EH (cell line): Measurements from ENCODE around the gene TVP23C.
"Not testable (repeated sequence)": the region's sequence is repeated elsewhere in the genome, so short reads cannot be mapped to it uniquely, and the experiment has no call there.

Source experiments
- DNase-seq: peaks from one replicate; pipeline ENCODE4 v3.0.0-alpha.2; 2015; ENCODE audit warnings: low read depth

The TVP23C gene

GRCh38 chr17:15526292-15527218 lies 36.7 kb downstream of the TVP23C start:
- DNase-seq, result peak; percentile 74

- DNase-seq, result peak; percentile 43
These were observed 38.0 kb downstream of the TVP23C start for GRCh38 chr17:15524990-15525985.

GRCh38 chr17:15516150-15516549 lies 47.1 kb downstream of the TVP23C start:
- DNase-seq, result peak; percentile 67

GRCh38 chr17:15514469-15514868 lies 48.8 kb downstream of the TVP23C start:
- DNase-seq, result no peak

- DNase-seq, result no peak
These were observed 49.3 kb downstream of the TVP23C start for GRCh38 chr17:15513856-15514459.

- DNase-seq, result peak; percentile 68
These were observed 50.1 kb downstream of the TVP23C start for GRCh38 chr17:15513058-15513791.

- DNase-seq, result no peak
These were observed 51.1 kb downstream of the TVP23C start for GRCh38 chr17:15512071-15512709.

GRCh38 chr17:15511142-15511541 lies 52.1 kb downstream of the TVP23C start:
- DNase-seq, result no peak

GRCh38 chr17:15510361-15510760 lies 52.9 kb downstream of the TVP23C start:
- peak; percentile 94 for DNase-seq

GRCh38 chr17:15509095-15509494 lies 54.2 kb downstream of the TVP23C start:
- no peak for DNase-seq

GRCh38 chr17:15508466-15508865 lies 54.8 kb downstream of the TVP23C start:
- DNase-seq, result no peak

- peak; percentile 46 for DNase-seq
These were observed 55.4 kb downstream of the TVP23C start for GRCh38 chr17:15507896-15508295.

- no peak for DNase-seq
These were observed 56.3 kb downstream of the TVP23C start for GRCh38 chr17:15507001-15507400.

GRCh38 chr17:15505708-15506107 lies 57.6 kb downstream of the TVP23C start:
- not testable (repeated sequence) for DNase-seq

- DNase-seq, result no peak
These were observed 59.6 kb downstream of the TVP23C start for GRCh38 chr17:15503731-15504130.

- DNase-seq, result peak; percentile 95
These were observed 60.7 kb downstream of the TVP23C start for GRCh38 chr17:15502369-15503112.

- no peak for DNase-seq
These were observed 61.5 kb downstream of the TVP23C start for GRCh38 chr17:15501793-15502192.

- DNase-seq, result peak; percentile 23
These were observed 62.0 kb downstream of the TVP23C start for GRCh38 chr17:15501282-15501681.

- peak; percentile 38 for DNase-seq
These were observed 65.2 kb downstream of the TVP23C start for GRCh38 chr17:15498107-15498506.
